ENCODE data around the gene TGM2. TPM values are rescaled to one million over a fixed set of nuclear protein-coding genes. Genes with fewer than 3 reads are reported as not detected.

The TGM2 gene
- total RNA-seq, 1 experiment from 2014 or later: 113 TPM

GRCh38 chr20:38144974-38145728 lies 19.9 kb downstream of the TGM2 start:
- ATAC-seq (0 out of 2 replicates have a peak, but pooled peaks have one; percentile 28), DNase-seq (ENCODE audit: low read depth, low spot score) (no peak)
- no peak overlapping the region for H3K4me3 ChIP-seq (ENCODE audit: low read depth in 2 of 2, low read length in 2 of 2)
- in situ Hi-C loops (cut with HindIII; ENCODE audit: low pct_unique_long_range_greater_than_20kb, low sequenced_read_pairs): no loop called here
- ChIA-PET POLR2A (interaction anchor here (0.6 kb wide), 1 partner anchor 76 kb away, joined by 4 read pairs; no protein-coding TSS in a partner anchor), CTCF (interaction anchor here (0.7 kb wide), 1 partner anchor 32 kb away, joined by 4 read pairs; no protein-coding TSS in a partner anchor)
- peak overlapping the region; percentile 72 for H3K27ac ChIP-seq (ENCODE audit: low read length)
- H3K9me3 ChIP-seq (ENCODE audit: control insufficient read depth, insufficient read depth, low read depth, low read length): no peaks in the 10 kb centered on the region
- H3K36me3 ChIP-seq (ENCODE audit: control insufficient read depth, insufficient read depth, low read length): peaks cover 3% of the 10 kb centered on the region
- no peaks in the 10 kb centered on the region for H3K27me3 ChIP-seq (ENCODE audit: control insufficient read depth, insufficient read depth, low read length)
- no TSS peak for BruUV-seq (replicated peaks)
- peaks cover 23% of the 10 kb centered on the region for H3K4me1 ChIP-seq (ENCODE audit: control insufficient read depth, insufficient read depth, low read length)
- intact Hi-C loops (cut with micrococcal nuclease; ENCODE audit: unreplicated experiment): no loop called here
- TF ChIP-seq CTCF (IDR thresholded peaks at IDR 0.05): no peak
- TF ChIP-seq REST (IDR thresholded peaks at IDR 0.05; ENCODE audit: insufficient read depth in 1 of 2, low read depth in 2 of 2, low read length in 1 of 2): no peak
- TF ChIP-seq SIN3A (IDR thresholded peaks at IDR 0.05; ENCODE audit: borderline replicate concordance, insufficient read depth, low read depth, low read length): no peak
- no peak for TF ChIP-seq POLR2AphosphoS5 (IDR thresholded peaks at IDR 0.05; ENCODE audit: low read depth, low read length)
- no peak for TF ChIP-seq TCF7L2 (IDR thresholded peaks at IDR 0.05; ENCODE audit: low read depth, low read length)

- peaks cover 29% of the 10 kb centered on the region for H3K4me1 ChIP-seq (ENCODE audit: control insufficient read depth, insufficient read depth, low read length)
- BruUV-seq (replicated peaks): no TSS peak
- CTCF ChIA-PET: interaction anchor here (0.7 kb wide), 2 partner anchors 31 to 936 kb away, joined by 3 to 4 read pairs; no protein-coding TSS in a partner anchor
- no peaks in the 10 kb centered on the region for H3K9me3 ChIP-seq (ENCODE audit: control insufficient read depth, insufficient read depth, low read depth, low read length)
- H3K27ac ChIP-seq (ENCODE audit: low read length): peak overlapping the region; percentile 72
- TF ChIP-seq TCF7L2 (IDR thresholded peaks at IDR 0.05; ENCODE audit: low read depth, low read length) (no peak), POLR2AphosphoS5 (IDR thresholded peaks at IDR 0.05; ENCODE audit: low read depth, low read length) (no peak), REST (IDR thresholded peaks at IDR 0.05; ENCODE audit: insufficient read depth in 1 of 2, low read depth in 2 of 2, low read length in 1 of 2) (no peak)
- H3K4me3 ChIP-seq (ENCODE audit: low read depth in 2 of 2, low read length in 2 of 2): no peak overlapping the region
- no peaks in the 10 kb centered on the region for H3K27me3 ChIP-seq (ENCODE audit: control insufficient read depth, insufficient read depth, low read length)
- POLR2A ChIA-PET: no interaction called here
- in situ Hi-C loops (cut with HindIII; ENCODE audit: low pct_unique_long_range_greater_than_20kb, low sequenced_read_pairs) (no loop called here), intact Hi-C loops (cut with micrococcal nuclease; ENCODE audit: unreplicated experiment) (no loop called here)
- peaks cover 3% of the 10 kb centered on the region for H3K36me3 ChIP-seq (ENCODE audit: control insufficient read depth, insufficient read depth, low read length)
- peak; percentile 23; the same call in 1 of the 2 replicates for ATAC-seq
- no peak for DNase-seq (ENCODE audit: low read depth, low spot score)
These were observed 20.5 kb downstream of the TGM2 start for GRCh38 chr20:38144598-38144973.
